ENCODE data around the gene EPHA8.

Gene EPHA8

DNA sequence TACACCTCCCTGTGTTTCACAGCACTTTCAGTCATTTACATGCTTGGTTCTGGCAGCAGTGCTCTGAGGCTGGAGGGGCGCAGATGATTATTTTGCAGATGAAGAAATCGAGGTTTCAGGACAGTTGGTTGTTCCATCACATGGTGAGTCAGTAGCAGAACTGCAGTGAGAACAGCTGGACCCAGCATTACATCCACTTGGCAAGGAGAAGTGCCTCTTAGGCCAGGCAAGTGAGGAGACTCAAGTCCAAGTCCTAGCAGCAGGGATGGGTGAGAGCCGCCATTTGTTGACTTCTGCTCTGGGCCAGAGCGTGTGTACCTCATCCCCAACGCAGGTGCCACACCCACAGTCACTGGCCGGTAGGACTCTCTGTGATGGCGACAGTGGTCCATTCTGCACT is 26.8 kb upstream of the EPHA8 start:
- no peak for DNase-seq (ENCODE audit: low read depth)

GRCh38 chr1:22537441-22538139 is 25.7 kb upstream of the EPHA8 start:
- no peak for DNase-seq (ENCODE audit: low read depth)

- no peak for DNase-seq (ENCODE audit: low read depth)
Observed at GRCh38 chr1:22539510-22540118, 23.7 kb upstream of the EPHA8 start.

GRCh38 chr1:22540337-22540736 is 23.0 kb upstream of the EPHA8 start:
- DNase-seq (ENCODE audit: low read depth), result no peak

GRCh38 chr1:22542886-22543285 is 20.4 kb upstream of the EPHA8 start:
- DNase-seq (ENCODE audit: low read depth), result no peak

DNA sequence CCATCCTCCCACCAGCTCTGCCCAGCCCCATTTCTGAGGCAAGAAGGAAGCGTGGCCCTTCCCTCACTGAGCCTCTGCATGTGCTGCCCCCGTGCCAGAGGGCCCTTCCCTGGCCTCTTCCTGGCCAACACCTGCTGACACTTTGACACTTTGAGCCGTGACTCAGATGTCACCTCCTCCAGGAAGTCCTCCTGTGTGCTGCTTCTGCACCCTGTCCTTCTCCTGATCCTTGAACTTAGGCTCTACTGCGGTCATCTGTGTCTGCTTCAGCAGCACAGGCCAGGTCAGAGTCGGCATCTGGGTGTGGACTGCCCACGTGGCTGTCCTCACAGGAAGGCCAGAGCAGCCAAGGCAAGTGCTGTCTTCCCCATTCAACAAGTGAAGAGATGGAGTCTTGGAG is 19.6 kb upstream of the EPHA8 start:
- no peak for DNase-seq (ENCODE audit: low read depth)

GRCh38 chr1:22544606-22545005 is 18.7 kb upstream of the EPHA8 start:
- DNase-seq (ENCODE audit: low read depth), result no peak

- DNase-seq (ENCODE audit: low read depth), result no peak
Observed at GRCh38 chr1:22545141-22545540, 18.1 kb upstream of the EPHA8 start.

GRCh38 chr1:22547186-22547817 is 16.0 kb upstream of the EPHA8 start:
- no peak for DNase-seq (ENCODE audit: low read depth)

DNA sequence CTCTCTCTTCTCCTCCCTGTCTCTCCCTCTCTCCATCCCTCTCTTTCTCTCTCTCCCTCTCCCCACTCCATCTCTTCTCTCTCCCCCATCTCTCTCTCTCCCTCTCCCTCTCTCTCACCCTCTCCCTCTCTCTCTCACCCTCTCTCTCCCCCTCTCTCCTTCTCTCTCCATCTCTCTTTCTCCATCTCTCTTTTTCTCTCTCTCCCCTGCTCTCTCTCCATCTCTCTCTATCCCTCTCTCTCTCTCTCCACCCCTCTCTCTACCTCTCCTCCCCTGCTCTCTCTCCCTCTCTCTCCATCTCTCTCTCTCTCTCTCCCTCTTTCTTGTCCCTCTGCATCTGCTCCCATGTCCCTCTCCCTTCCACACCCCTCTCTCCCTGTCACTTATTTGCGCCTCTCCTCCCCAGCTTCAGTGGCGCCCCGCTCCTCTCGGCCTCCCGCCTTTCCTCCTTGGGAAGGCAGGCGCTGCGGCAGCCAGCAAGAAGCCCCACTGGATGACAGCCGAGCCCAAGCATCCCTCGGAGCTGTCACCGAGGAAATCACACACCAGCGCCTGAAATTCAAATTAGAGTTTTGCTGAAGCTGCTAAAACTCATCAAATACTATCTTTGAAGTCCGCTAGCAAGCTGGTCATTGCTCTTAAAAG is 15.3 kb upstream of the EPHA8 start:
- no peak for DNase-seq (ENCODE audit: low read depth)

DNA sequence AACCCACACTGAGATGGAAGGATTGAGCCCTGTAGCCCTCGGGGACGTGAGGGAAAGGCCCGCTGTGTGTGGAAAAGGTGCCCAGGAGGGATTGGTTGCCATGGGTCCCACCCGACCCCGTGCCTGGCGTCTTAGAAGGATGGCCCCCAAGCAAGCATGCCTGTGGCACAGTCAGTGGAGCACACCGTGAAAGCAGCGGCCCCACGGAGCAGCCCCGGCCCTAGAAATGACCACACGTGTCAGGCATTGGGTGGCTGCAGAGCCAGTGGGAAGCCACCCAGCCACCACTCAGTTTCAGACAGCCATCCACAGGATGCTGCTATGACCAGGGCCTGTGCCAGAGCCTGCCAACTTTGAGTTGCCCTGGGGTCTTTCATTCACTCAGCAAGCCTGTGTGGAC is 13.3 kb upstream of the EPHA8 start:
- DNase-seq (ENCODE audit: low read depth), result no peak

DNA sequence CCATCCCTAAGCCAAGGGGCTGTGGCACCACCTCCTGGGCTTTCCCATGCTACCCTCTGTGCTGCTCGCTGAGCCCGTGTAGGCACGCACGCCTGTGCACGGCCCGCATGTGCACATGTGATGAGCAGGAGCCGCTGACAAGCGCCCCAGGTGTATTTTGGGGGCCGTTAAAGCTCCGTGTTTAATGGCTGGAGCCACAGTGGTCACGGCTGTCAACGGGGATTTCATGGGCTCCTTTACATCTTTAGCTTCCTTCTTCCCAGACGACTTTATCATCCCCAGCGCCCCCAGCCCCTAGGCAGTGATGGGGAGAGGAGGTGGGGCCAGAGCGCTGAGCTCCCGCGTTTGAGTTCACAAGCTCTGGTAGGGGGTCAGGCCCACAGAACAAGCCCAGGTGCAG is 11.7 kb upstream of the EPHA8 start:
- DNase-seq (ENCODE audit: low read depth), result no peak

DNA sequence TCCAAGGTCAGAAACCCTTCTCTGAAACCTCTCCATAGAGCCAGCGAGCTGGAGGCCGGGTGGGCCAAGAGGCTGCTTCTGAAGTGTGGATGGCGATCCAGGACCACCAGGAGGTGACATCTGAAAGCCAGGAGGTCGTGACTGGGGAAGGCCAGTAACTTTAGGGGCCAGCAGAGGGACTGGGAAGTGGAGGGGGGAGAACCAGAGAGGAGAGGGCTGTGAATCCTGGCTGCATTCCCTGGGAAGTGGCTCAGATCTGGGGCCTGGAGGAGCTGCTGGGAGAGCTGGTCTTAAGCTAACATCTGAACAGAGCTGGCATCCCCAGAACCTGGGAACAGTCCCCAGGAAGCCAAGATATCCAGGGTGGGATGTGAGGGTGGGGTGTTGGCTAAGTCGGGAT is 11.3 kb upstream of the EPHA8 start:
- no peak for DNase-seq (ENCODE audit: low read depth)

DNA sequence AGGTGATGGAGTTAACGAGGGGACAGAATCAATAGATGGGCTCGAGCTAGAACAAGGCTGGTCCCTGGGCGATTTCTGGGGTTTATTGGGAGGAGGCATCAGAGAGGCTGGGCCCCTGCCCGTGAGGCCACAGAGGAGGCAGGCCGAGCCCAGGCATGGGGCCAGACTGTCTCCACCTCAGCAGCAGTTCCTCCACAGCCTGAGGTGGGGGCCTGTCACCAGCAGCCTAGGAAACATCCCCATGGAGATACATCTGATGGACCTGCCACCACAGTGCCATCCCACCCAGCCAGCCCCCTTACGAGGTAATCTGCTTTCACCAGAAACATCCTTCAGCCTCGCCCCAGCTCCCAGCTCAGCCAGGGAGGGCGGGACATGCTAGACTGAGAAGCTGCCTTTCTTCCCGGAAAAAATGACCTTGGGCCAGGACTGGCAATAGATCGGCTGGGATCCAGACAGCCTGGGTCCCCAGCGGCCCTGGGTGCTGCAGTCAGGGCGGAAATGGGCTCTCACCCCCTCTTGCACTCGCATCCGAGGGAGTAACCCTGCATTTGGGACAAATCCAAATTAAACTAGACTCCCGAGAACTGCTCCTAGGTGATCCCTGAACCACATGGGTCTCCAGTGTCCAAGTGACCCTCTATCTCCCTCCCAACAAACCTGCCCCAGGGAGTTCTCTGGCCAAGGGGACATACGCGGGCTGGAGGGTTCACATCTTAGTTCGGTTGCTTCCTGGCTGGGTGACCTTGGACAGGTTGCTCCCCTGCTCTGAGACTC is 10.0 kb upstream of the EPHA8 start:
- DNase-seq (ENCODE audit: low read depth), result no peak

- DNase-seq (ENCODE audit: low read depth), result no peak
Observed at GRCh38 chr1:22553991-22554522, 9.2 kb upstream of the EPHA8 start.

DNA sequence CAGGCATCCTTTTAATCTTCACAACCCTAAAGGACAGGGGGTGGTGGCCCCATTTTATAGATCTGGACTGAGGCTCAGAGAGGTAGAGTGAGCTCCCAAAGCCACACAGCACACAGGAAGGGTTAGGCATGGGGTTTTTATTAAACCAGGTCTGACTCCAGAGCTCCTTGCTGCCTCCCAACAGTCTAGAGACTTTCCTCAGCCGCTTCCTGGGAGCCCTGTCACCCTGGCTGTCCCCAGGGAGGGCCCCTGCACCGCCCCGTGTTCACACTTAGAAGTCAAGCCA is 8.0 kb upstream of the EPHA8 start:
- DNase-seq (ENCODE audit: low read depth), result no peak

GRCh38 chr1:22556391-22557104 is 6.7 kb upstream of the EPHA8 start:
- DNase-seq (ENCODE audit: low read depth), result no peak

DNA sequence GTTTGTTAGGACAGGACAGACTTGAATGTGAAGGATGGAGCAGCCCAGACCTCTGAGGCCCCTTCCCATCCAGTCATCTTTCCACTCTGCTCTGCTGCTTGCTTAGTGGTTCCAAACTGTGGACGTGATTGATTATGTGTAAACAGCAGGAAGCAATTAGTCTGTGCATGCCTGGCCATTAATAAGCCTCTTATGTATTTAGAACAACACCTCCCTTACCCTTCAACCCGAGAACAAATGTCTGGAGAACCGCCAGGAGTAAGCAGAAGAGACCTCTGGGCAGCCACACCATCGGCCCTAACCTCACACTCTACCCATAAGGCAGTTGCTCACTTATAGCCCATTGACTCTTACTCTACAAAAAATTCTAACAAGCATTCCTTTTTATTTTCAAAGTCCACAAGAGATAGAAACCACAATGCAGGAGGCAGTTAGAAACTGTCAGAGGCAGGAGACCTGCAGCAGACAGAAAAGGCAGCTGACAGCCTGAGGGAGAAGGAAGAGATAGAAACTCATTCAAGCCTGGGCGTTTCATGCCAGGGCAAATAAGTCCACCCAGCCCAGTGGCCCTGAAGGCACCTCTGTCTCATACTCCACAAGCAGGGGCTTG is 5.8 kb upstream of the EPHA8 start:
- DNase-seq (ENCODE audit: low read depth), result no peak

DNA sequence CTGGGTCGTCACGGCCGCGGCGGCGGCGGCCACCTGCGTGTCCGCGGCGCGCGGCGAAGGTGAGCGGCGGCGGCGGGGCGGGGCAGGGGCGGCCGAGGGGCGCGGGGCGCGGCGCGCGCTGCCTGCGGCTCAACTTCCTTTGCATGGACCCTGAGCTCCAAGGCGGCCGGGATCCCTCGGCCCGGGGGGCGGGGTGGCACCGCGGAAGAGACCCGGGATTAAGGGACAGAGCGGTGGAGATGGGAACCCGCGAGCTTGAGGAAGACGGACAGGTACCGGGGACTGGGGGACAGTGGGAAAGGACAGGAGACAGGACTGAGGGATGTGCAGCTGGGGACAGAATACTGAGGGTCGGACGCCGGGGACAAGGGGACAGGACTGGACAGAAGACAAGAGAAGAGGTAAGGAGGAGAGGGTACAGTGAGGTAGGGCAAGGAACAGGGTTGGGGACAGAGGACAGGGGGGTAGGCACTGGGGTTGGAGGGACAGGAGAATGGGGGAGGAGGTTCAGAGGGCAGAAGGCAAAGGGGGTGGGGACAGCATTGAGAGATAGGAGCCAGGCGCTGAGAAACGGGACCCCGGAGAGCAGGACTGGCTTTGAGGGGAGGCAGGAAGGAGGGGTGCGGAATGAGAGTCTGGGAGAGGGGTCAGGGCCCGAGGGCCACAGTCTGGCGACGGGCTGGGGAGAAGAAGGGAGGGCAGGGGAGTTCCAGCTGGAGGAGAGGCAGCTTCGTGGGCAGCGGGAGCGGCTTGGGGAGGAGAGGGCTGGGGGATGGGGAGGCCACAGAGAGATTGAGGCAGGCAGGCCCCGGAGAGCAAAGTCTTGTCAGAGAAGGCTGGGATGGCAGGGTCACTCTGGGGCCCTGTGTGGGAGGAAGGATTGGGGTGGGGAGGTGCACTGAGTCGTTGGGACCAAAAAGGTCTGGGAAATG is 648 bp downstream of the EPHA8 start:
- no peak for DNase-seq (ENCODE audit: low read depth)

DNA sequence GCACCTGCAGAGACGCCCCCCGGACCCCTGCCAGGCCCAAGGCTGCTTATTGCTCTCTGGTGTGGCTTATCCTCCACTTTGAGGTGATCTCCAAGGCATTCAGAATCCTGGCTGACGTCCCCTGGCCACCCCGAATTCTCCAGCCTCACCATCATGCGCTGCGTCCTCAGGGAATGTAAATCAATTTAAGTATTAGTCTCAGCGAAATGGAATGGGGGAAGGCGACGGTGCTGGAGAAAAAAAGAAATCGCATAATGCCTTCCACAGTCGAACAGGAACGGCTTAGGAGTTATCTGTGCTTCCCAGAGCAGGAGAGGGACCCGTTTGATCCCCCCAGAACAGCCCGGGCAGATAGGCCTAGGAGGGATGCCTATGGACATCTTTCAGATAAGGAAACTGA is 2.9 kb downstream of the EPHA8 start:
- no peak for DNase-seq (ENCODE audit: low read depth)
